Prostate gland (tissue), 2 donors: ENCODE measurements around the gene XPR1.

Experiments
- POLR2A ChIP-seq: fragments of 450-650 bp; IDR thresholded peaks from one replicate; pipeline ENCODE4 v1.6.1; 2016; ENCODE audit warnings: antibody characterized with exemption, mild to moderate bottlenecking
- POLR2AphosphoS5 ChIP-seq: sonication (generic); formaldehyde crosslinking; IDR thresholded peaks from one replicate; pipeline ENCODE4 v1.6.1; 2017; ENCODE audit warnings: antibody characterized with exemption
- TF ChIP-seq, protein P1 (sequence below), 4 experiments: fragments of 200-600 bp in 2 of 4; fragments of 450-650 bp in 2 of 4; sonication (generic) in 2 of 4; IDR thresholded peaks; 1 replicate in 3 of 4; 2 replicates in 1 of 4; pipeline ENCODE4 v1.5.1; 2016 to 2019; ENCODE audit warnings: antibody characterized with exemption in 4 of 4, mild to moderate bottlenecking in 2 of 4, moderate library complexity in 2 of 4

GRCh38 chr1:180892272-180892671 lies 260.4 kb downstream of the XPR1 start:
- TF ChIP-seq, protein P1, sequence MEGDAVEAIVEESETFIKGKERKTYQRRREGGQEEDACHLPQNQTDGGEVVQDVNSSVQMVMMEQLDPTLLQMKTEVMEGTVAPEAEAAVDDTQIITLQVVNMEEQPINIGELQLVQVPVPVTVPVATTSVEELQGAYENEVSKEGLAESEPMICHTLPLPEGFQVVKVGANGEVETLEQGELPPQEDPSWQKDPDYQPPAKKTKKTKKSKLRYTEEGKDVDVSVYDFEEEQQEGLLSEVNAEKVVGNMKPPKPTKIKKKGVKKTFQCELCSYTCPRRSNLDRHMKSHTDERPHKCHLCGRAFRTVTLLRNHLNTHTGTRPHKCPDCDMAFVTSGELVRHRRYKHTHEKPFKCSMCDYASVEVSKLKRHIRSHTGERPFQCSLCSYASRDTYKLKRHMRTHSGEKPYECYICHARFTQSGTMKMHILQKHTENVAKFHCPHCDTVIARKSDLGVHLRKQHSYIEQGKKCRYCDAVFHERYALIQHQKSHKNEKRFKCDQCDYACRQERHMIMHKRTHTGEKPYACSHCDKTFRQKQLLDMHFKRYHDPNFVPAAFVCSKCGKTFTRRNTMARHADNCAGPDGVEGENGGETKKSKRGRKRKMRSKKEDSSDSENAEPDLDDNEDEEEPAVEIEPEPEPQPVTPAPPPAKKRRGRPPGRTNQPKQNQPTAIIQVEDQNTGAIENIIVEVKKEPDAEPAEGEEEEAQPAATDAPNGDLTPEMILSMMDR (IDR thresholded peaks at IDR 0.05), result no peak
- TF ChIP-seq POLR2AphosphoS5 (no peak), POLR2A (no peak)
